ENCODE data around the gene AOC2.
"Not testable (repeated sequence)": the region's sequence is repeated elsewhere in the genome, so short reads cannot be mapped to it uniquely, and the experiment has no call there.

The AOC2 gene

DNA sequence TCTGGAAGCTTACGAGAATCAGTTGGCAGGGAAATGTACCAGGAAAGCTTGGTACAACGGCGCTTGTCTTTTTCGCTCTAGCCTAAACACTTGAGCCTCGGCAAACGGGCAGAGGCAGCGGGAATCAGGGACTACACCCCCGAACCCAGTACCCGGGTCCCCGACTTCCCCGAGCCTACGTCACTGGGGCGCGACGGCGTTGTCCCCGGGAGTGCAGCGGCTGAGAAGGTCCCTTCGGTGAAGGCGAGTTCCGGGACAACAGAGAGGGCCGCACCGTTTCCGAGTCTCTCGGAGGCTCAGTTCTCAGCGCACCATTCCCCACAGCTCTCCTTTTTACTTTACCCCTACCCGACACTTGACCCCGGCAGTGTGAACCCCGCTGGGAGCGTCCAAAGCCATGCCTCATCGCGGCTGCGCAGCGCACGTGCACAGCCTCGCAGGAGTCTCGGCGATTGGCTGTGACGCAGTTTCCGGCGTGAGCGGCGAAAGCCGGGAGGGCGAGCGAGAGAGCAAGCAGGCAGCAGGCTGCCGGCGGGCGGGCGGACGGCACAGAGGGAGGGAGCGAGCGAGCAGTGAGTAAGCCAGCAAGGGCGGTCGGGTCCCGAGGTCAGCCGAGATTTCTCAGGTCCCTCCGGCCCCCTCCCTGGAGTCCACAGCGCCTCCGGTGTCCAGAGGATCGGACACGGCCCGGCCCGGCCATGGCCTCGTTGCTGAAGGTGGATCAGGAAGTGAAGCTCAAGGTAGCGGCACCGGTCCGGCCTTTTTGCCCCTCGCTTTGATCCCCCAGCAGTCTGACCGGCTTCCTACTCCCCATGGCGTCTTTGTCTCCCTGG, 11.2 kb upstream of the AOC2 start, which contains the start of gene PSME3:
Gene PSME3, plus strand, starts transcription at position 464 of the 833 bp plus-strand sequence. Its CDS starts 235 bp downstream, at position 699.
- peak; percentile 87 for DNase-seq

DNA sequence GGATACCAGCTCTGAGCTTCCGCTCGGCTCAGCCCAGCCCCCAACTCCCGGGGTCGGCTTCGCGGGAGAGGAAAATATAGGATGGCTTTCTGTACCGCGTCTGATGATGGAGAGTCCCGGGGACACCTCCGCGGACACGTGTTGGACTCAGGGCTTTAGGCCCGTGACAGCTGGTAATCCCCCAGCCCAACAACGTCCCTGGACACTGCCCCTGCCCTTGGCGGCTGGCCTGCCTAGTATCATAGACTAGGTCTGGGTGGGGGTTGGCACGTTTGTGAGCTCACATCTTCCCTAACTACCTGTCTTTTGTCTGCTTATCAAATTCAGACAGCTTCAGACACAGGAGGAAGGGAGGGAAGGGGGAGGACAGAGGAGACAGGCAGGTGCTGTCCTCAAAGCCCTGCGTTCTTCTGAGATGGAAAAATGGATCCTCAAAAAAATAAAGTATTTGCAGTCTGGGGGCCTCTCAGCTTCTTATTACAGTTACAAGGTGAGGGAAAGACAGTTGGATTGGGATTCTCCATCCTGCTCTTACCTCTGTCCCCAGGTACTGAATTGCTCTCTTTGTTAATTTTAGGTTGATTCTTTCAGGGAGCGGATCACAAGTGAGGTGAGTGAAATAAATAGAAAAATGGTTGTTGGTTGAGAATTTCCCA, 10.5 kb upstream of the AOC2 start:
- DNase-seq = no peak

- no peak for DNase-seq
These were observed 8.6 kb upstream of the AOC2 start for GRCh38 chr17:42835732-42836131.

GRCh38 chr17:42841975-42842685, 2.2 kb upstream of the AOC2 start:
- DNase-seq = no peak

DNA sequence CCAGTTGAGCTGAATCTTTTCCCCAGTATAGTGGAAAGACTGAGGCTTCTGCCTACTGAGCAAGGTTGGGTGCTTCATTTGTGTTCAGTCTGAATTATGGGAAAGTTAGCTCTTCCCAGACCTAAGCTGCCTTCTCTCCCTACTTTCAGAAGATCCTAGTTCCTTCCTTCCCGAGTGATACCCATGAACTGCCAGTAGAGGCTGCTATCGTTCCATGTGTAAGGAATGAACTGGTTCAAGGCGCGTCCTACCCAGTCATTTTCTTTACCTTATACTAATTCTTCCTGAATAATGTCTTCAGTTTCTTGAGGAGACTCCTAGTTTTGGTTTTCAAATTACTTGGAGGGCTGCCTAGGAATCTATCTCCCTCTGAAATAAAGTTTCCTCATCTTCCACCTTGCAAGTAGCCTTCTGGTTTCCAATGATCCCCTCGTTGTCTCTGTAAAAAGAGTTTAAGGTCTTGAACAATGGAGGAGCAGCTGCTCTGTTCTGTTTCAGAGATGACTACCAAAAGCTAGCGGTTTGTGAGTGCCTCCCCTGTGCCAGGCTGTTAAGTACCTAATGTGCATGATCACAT, 934 bp upstream of the AOC2 start:
- DNase-seq = peak; percentile 14

GRCh38 chr17:42844761-42845555, 578 bp downstream of the AOC2 start:
- DNase-seq = no peak

DNA sequence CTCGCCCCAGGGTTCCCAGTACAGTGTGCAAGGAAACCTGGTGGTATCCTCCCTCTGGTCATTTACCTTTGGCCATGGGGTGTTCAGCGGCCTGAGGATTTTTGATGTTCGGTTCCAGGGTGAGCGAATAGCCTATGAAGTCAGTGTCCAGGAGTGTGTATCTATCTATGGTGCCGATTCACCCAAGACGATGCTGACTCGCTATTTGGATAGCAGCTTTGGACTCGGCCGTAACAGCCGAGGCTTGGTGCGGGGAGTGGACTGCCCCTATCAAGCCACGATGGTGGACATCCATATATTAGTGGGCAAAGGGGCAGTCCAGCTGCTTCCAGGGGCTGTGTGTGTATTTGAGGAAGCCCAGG, 1.2 kb downstream of the AOC2 start:
- no peak for DNase-seq

- no peak for DNase-seq
These were observed 1.7 kb downstream of the AOC2 start for GRCh38 chr17:42845918-42846593.

DNA sequence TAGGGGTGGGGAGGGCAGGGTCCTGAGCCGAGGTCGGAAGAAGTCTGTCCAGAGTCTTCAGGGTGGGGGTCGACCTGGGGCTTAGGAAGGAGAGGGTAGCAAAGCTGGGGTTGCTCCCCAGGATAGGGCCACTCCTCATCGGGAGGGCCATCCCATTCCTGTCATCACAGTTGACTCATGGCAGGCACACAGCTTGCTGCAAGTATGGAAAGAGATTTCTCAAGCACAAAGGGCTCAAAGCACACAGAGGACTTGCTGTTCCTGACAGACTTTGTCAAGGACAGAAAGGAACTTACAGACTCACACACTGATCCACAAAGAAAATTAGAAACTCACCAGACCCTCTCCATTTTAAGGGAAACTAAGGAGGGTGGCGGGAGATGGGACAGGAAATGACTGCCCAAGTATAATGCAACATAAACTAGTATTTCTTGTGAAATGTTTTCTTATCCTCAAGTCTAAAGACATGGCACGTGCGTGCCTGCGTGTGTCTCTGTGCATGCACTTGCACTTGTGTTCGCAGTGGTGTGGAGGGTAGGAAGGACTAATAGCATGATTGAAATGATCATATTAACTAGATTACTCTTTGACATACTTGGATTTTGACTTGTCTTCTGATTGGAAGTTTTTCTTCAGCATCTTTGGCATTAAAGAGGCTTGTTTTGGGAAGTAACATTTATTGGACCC, 2.4 kb downstream of the AOC2 start:
- no peak for DNase-seq

DNA sequence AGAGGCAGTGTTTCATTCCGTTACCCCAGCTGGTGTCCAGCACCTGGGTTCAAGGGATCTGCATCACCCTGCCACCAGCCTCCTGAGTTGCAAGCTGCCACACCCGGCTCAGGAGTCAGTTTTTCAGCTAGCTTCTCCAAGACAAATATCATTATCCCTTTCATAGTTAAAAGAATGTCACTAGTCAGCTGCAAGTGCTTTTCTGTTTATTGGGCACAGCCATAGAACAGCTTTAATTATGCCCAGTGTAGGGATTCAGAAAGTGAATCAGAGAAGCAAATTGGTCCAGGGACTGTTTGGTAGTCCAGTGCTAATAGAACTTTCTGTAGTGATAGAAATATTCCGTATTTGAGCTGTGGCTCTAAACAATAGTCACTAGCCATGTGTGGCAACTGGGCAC, 3.7 kb downstream of the AOC2 start:
- DNase-seq = no peak

- no peak for DNase-seq
These were observed 4.7 kb downstream of the AOC2 start for GRCh38 chr17:42849031-42849430.

DNA sequence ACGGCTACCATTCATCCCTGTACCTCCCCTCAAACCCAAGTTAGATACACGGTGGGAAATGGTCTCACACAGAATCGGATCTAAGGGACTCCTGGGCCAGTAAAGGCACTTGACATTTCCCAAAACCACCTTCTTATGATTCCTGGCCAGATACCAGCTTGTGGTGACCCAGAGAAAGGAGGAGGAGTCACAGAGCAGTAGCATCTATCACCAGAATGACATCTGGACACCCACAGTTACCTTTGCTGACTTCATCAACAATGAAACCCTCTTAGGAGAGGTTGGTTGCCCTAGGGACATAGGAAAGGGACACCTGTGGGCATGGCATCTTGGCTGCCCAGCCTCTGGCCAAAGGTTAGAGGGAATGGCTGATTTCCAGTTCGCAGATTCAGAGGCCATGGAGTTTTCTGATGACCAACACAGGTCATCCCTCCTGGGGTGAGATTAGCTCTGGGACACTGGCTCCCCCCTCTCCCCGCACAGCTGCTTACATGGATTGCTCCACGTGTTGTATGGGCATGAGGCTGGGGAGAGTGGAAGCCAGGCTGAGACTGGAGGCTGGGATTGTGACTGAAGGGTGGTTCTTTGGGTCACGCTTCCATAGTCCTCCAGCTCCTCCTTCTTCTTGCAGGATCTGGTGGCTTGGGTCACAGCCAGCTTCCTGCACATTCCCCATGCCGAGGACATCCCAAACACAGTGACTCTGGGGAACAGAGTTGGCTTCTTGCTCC, 5.2 kb downstream of the AOC2 start:
- DNase-seq = no peak

DNA sequence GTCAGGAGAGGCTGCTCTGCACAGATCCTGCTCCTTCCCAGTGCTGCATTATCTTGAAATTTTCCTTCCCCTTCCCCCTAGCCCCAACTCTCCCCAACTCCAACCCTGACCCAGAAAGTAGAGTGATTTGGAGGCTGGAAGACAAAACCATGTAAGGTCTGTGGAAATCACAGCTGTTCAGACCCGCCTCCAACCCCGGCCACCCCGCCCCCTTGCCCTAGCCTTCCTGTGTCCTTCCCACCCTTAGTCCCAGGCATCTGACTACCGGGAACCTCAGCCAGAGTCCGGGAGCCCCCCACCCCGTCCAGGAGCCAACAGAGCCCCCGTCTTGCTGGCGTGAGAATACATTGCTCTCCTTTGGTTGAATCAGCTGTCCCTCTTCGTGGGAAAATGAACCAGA, 6.6 kb downstream of the AOC2 start, which contains the start of gene AOC3:
Gene AOC3, plus strand, starts transcription at position 246 of the 400 bp plus-strand sequence. Its CDS starts 145 bp downstream, at position 391.
- DNase-seq = no peak

GRCh38 chr17:42851371-42852240, 7.2 kb downstream of the AOC2 start:
- DNase-seq = not testable (repeated sequence)

DNA sequence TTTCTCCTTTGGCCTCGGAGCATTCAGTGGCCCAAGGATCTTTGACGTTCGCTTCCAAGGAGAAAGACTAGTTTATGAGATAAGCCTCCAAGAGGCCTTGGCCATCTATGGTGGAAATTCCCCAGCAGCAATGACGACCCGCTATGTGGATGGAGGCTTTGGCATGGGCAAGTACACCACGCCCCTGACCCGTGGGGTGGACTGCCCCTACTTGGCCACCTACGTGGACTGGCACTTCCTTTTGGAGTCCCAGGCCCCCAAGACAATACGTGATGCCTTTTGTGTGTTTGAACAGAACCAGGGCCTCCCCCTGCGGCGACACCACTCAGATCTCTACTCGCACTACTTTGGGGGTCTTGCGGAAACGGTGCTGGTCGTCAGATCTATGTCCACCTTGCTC, 8.0 kb downstream of the AOC2 start:
- DNase-seq = no peak

- DNase-seq = no peak
These were observed 8.6 kb downstream of the AOC2 start for GRCh38 chr17:42853004-42853403.

DNA sequence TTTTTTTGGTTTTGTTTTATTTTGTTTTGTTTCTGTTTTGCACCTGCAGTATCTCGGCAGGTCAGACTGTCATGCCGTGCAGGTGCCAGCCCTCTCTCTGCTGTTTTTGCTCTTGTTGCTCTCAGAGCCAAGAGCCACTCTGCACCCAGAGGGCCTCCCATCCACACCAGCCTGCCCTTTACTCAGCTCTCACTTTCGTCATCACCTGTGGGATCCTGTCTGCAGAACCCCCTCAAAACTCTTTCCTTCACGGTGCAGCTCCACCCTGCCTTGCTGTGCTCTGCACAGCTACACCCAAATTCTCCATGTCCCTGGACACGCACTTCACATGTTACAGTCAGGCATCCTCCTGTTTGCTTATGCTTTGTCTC, 9.2 kb downstream of the AOC2 start:
- no peak for DNase-seq

DNA sequence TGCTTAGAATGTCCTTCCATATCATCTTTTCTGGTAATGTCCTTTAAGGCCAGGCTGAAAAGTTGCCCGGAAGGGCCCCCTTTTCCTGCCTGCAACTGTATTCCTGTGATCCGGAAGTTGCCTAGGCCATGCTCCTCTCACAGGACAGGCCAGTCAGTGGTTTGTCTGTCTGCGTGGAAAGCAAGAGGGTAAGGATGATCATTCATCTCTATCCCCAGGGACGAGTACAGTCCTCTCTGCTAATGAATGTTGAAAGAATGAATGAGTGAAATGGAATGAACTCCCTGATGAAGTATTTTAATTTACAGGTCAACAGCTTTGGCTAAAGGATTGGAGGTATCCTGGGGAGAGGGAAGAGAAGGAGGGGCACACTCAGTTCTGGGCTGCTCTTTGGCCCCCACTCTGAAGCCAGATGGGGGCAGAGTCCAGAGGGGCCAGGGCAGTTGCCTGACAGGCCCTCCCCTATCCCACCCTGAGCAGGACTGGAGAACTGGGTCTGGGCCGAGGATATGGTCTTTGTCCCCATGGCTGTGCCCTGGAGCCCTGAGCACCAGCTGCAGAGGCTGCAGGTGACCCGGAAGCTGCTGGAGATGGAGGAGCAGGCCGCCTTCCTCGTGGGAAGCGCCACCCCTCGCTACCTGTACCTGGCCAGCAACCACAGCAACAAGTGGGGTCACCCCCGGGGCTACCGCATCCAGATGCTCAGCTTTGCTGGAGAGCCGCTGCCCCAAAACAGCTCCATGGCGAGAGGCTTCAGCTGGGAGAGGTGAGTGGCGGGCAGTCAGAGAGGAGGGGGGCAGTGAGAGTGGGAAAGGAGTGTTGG, 9.8 kb downstream of the AOC2 start:
- DNase-seq = no peak
